GM19463 (cell line): ENCODE results near the gene MRPL12.

Experiments
- ATAC-seq: cut with Tn5 transposase; IDR thresholded peaks from one replicate; pipeline ENCODE4 v1.9.1; 2021; ENCODE audit warnings: mild to moderate bottlenecking, moderate library complexity; ENCODE audit not compliant: unreplicated experiment

Gene MRPL12

GRCh38 chr17:81715107-81715871 is 12.1 kb downstream of the MRPL12 start:
- no peak for ATAC-seq

DNA sequence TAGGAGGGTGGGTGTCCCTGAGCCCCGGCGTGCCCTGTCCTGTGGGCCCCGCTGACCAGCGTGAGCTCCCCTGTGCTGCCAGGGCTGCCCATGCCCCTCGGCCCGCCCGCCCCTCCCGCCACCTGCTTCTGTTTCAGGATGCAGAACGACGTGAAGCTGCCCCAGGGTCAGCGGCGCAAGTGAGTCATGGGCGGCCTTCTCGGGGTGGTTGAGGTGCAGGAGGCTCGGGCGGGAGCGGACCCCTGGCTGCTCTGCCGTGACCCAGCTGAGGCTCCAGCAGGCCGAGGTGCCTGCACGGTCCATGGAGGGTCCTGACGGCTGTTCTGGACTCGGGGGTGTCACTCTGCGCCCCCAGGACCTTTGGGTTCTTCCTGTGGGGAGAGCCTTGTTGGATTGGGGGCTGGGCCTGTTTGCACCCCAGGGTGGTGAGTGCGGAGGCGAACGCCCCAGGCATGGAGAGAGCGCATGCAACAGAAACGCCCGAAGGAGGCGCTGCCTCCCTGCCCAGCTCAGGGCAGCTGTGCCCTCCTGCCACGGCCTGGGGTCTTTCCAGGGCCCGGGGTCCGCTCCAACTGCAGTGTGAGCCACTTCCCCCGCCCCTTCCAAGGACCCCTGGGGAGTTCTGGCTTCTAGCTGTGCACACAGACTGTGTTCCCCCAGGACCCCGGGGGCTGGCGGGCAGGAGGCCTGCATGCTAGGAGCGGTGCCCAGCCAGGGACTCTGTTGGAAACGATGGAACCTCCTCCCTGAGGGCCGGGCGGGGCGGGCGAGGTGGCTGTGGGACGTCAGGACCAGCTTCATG is 12.9 kb downstream of the MRPL12 start:
- no peak for ATAC-seq

DNA sequence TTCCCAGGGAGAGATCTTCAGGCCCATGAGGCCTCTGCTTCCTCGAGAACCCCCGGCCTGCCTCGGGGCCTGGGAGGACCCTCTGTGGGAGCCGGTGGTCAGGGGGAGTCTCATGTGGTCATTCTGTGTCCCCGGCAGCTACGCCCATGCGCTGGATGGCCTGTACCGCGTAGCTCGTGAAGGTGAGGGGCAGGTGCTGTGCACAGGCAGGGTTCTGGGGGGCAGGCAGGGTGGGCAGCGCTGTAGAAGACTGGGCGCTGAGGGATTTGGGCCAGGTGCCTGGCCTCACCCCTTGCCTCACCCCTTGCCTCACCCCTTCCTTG is 13.5 kb downstream of the MRPL12 start:
- no peak for ATAC-seq

GRCh38 chr17:81717049-81717765 is 14.0 kb downstream of the MRPL12 start:
- ATAC-seq: no peak

- no peak for ATAC-seq
These were observed 14.6 kb downstream of the MRPL12 start for GRCh38 chr17:81717766-81718089.

DNA sequence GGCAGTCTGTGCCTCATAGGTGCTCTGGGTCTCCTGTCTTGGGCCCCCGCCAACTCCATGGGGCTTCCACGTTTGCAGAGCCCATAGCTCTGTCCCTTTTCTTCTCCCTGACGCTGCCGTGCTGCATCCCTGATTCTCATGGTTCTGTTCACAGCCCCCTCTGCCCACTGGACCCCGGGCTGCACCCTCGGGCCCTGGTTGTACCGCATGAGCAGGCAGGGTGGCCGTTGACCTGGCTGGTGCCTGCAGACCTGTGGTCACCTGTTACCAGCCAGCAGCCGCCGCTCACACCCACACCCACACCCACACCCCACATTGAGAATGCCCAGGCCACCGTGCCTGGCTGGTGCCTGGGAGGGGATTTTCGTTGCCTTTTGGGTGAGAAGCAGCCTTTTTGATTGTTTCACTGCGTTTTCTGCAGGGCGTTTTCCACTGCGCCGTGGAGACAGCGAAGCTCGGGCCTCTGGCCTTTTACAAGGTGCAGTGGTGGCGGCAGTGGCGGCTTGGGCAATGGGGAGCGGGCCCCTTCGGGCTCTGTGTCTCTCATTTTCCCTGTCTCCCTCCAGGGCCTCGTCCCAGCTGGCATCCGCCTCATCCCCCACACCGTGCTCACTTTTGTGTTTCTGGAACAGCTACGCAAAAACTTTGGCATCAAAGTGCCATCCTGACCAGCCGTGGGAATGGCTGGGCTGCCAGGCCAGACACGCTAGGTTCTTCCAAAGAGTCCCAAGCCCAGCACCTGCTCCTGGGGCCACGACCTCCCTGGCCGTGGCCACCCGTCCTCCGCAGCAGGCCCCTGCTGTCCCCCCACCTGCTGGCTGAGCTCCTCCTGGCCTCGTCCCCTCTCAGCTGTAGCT is 16.5 kb downstream of the MRPL12 start:
- ATAC-seq: no peak

GRCh38 chr17:81720267-81721071 is 17.3 kb downstream of the MRPL12 start:
- ATAC-seq: no peak

GRCh38 chr17:81722184-81723120 is 19.3 kb downstream of the MRPL12 start:
- ATAC-seq: no peak

DNA sequence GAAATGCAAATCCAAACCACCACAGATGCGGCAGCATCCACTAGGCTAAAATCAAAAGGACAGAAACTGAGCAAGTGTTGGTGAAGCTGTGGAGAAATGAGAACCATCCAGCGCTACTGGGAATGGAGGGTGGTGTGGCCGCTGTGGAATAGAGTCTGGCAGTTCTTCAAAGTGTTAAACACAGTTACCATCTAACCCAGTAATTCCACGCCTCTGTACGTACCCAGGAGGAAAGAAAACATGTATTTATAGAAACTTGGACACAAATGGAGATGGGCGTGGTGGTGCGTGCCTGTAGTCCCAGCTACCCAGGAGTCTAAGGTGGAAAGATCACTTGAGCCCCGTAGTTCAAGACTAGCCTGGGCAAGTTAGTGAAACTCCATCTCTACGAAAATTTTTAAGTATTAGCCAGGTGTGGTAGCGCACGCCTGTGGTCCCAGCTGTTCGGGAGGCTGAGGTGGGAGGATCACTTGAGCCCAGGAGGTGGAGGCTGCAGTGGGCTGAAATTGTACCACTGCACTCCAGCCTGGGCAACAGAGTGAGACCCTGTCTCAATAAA is 20.6 kb downstream of the MRPL12 start:
- ATAC-seq: no peak

- no peak for ATAC-seq
These were observed 22.3 kb downstream of the MRPL12 start for GRCh38 chr17:81725439-81725838.

DNA sequence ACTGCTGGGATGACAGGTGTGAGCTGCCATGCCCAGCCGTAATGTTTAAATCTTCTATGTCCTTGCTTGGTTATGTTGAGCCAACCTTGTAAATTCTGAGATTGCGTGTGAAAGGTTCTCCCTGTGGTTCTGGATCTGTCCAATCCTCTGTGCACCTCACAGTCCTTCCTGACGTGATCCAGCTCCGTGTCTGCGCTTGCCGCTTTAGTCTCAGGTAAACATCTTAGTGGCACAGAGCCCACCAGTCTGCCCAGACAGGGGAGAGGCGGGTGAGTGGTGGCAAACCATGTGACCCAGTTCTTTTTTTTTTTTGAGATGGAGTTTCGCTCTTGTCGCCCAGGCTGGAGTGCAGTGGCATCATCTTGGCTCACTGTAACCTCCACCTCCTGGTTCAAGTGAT is 22.8 kb downstream of the MRPL12 start:
- no peak for ATAC-seq

DNA sequence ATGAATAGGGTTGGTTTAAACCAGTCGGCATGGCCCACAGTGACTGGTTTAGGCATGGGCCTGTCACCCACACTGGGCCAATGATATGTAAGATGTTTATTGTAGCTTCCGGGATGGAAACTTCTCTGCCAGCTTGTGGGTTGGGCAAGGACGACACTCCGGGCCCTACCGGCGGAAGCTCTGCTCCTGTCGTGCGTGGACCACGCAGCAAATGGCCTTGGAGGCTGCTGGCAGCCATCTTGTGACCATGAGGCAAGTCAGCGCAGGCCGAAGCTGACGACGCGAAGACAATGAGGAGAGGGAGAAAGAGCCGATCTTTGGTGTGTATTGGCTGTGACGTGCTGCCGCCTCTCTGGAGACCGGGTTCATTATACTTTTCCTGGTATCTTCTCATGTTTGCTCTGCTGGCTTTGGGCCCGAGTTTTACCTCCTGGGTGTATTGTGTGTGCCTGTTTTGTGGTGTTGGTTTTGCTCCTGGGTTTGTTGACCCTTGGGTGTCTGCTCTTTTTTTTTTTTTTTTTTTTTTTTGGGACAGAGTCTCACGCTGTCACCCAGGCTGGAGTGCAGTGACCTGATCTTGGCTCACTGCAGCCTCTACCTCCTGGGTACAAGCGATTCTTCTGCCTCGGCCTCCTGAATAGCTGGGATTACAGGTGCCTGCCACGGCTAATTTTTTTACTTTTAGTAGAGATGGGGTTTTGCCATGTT is 24.3 kb downstream of the MRPL12 start:
- ATAC-seq: no peak

DNA sequence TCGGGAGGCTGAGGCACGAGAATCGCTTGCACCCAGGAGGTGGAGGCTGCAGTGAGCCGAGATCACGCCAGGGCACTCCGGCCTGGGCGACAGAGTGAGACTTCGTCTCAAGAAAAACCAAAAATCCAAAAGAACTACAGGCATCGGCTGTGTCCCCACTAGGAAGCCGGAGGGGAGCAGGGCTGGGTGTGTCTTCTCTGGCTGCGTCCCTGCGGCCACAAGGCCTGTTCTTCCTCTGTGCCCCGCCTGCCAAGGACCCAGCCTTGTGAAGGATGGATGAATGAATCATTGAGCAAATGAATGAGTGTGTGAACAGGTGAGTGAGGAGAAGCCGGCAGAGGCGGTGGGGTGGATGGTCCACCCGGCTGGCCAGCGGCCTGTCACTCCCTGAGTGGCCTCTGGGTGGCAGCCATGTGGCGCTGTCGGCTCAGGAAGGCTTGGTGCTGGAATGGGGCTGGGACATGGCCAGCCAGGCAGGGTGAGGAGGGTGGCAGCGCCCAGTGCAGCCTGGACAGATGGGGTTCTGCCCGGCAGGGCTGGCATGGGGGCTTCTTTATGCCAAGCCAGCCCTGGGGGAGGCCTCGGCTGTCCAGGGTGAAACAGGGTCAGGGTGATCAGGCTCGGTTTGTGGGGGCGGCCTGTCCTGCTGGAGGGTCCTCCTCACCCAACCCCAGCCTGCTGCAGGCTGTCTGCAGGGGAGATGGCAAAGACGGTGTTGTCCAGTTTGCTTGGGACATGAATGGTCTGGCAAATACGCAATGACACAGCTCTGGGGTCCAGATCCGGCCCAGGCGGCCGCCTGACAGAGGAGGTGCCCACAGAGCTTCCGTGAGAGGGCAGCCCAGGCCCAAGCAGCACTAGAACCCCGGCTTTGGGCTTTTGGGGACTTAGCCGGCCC is 30.6 kb downstream of the MRPL12 start:
- ATAC-seq: no peak

- ATAC-seq: no peak
These were observed 31.5 kb downstream of the MRPL12 start for GRCh38 chr17:81734405-81735263.

DNA sequence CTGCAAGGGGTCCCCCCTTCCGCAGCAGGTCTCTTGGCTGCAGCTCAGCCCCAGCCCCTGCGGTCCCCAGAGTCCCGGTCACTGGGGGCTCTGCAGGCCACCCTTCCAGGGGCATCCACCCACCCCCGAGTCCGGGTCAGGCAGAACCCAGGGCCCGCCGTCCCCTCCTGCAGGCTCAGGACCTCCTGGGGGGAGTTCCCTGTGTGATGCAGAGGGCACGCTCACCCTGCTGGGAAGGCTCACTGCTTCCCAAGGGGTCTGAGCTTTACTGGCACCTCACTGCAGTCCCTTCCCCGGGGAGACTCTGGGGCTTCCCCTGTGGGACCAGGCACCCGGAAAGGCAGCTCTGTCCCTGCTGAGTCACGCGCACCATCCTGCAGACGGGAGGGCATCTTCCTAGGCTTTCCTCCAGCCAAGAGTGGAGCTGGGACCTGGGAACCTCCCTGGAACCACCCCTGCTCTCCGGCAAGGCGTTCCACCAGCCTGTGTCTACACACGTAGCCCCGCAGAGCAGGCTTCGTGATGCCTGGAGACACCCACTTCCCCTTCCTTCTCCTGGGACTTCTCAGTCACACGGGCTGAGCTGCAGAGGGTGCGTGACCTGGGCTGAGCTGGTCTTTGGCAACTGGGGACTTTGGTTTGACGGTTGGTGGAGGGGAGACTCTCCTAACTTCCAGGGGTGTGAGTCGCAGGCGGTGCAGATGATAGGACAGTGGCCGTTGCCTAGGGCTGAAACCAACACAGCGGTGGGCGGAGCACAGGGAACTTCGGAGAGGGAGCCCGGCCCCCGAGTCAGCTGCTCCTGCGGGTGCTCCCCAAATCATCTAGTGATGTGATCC is 32.3 kb downstream of the MRPL12 start:
- ATAC-seq: no peak
